Measurements from ENCODE around the gene KRT1.

GRCh38 chr12:52701281-52701680 is 21.1 kb upstream of the KRT1 start:
- TF ChIP-seq, protein P1, sequence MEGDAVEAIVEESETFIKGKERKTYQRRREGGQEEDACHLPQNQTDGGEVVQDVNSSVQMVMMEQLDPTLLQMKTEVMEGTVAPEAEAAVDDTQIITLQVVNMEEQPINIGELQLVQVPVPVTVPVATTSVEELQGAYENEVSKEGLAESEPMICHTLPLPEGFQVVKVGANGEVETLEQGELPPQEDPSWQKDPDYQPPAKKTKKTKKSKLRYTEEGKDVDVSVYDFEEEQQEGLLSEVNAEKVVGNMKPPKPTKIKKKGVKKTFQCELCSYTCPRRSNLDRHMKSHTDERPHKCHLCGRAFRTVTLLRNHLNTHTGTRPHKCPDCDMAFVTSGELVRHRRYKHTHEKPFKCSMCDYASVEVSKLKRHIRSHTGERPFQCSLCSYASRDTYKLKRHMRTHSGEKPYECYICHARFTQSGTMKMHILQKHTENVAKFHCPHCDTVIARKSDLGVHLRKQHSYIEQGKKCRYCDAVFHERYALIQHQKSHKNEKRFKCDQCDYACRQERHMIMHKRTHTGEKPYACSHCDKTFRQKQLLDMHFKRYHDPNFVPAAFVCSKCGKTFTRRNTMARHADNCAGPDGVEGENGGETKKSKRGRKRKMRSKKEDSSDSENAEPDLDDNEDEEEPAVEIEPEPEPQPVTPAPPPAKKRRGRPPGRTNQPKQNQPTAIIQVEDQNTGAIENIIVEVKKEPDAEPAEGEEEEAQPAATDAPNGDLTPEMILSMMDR (IDR thresholded peaks at IDR 0.05): no peak
- TF ChIP-seq POLR2A (IDR thresholded peaks at IDR 0.05): no peak
